H9 (cell line): ENCODE measurements around the gene SHMT2. TPM values are rescaled to one million over a fixed set of nuclear protein-coding genes. Genes with fewer than 3 reads are reported as not detected.

Experiments used
- DNase-seq: peaks from one replicate; pipeline ENCODE4 v3.0.0-alpha.2; 2017
- H2AFZ ChIP-seq: one replicate; pipeline ENCODE4 v1.6.1; 2013; ENCODE audit warnings: mild to moderate bottlenecking, low read length, control low read depth, moderate library complexity
- H2AK5ac ChIP-seq: 2 replicates; pipeline ENCODE4 v1.6.1; 2013; ENCODE audit warnings: low read length, control low read depth, mixed read lengths; ENCODE audit not compliant: insufficient read length
- H2BK120ac ChIP-seq: one replicate; pipeline ENCODE4 v1.6.1; 2013; ENCODE audit warnings: low read depth, mild to moderate bottlenecking, low read length, control low read depth, inconsistent platforms; ENCODE audit not compliant: poor library complexity, severe bottlenecking
- H2BK12ac ChIP-seq: 2 replicates; pipeline ENCODE4 v1.6.1; 2013; ENCODE audit warnings: low read length, control low read depth, mixed read lengths, low read depth; ENCODE audit not compliant: insufficient read length
- H2BK15ac ChIP-seq: 2 replicates; pipeline ENCODE4 v1.6.1; 2013; ENCODE audit warnings: low read depth, low read length, control low read depth
- H2BK20ac ChIP-seq: one replicate; pipeline ENCODE4 v1.6.1; 2013; ENCODE audit warnings: low read depth, mild to moderate bottlenecking, low read length, control low read depth, inconsistent platforms; ENCODE audit not compliant: poor library complexity, severe bottlenecking
- H2BK5ac ChIP-seq: 2 replicates; pipeline ENCODE4 v1.6.1; 2013; ENCODE audit warnings: low read length, control low read depth, mixed read lengths; ENCODE audit not compliant: insufficient read length
- H3K14ac ChIP-seq: 2 replicates; pipeline ENCODE4 v1.6.1; 2013; ENCODE audit warnings: low read length, control low read depth; ENCODE audit not compliant: insufficient read depth
- H3K18ac ChIP-seq: 2 replicates; pipeline ENCODE4 v1.6.1; 2013; ENCODE audit warnings: low read depth, mild to moderate bottlenecking, mixed read lengths, low read length, control low read depth; ENCODE audit not compliant: insufficient read length
- H3K23ac ChIP-seq: 2 replicates; pipeline ENCODE4 v1.6.1; 2013; ENCODE audit warnings: low read length, control low read depth, mixed read lengths, low read depth; ENCODE audit not compliant: insufficient read length
- H3K23me2 ChIP-seq: 2 replicates; pipeline ENCODE4 v1.6.1; 2013; ENCODE audit warnings: low read depth, mild to moderate bottlenecking, mixed read lengths, low read length, control low read depth; ENCODE audit not compliant: insufficient read length, poor library complexity, severe bottlenecking
- H3K27ac ChIP-seq: 2 replicates; pipeline ENCODE4 v1.5.1; 2013; ENCODE audit warnings: low read length, control low read depth, mixed read lengths, low read depth; ENCODE audit not compliant: insufficient read length
- H3K27me3 ChIP-seq: 2 replicates; pipeline ENCODE4 v1.6.1; 2013; ENCODE audit warnings: low read length, control low read depth, inconsistent platforms; ENCODE audit not compliant: insufficient read depth
- H3K4ac ChIP-seq: 2 replicates; pipeline ENCODE4 v1.6.1; 2013; ENCODE audit warnings: low read depth, mild to moderate bottlenecking, control low read depth, inconsistent platforms, low read length, moderate library complexity
- H3K4me1 ChIP-seq: 2 replicates; pipeline ENCODE4 v1.6.1; 2013; ENCODE audit warnings: low read length, control low read depth, inconsistent platforms; ENCODE audit not compliant: insufficient read depth
- H3K4me2 ChIP-seq: 2 replicates; pipeline ENCODE4 v1.6.1; 2013; ENCODE audit warnings: low read length, control low read depth, mixed read lengths; ENCODE audit not compliant: insufficient read length, insufficient read depth
- H3K56ac ChIP-seq: 2 replicates; pipeline ENCODE4 v1.6.1; 2013; ENCODE audit warnings: low read depth, mild to moderate bottlenecking, mixed read lengths, low read length, control low read depth; ENCODE audit not compliant: insufficient read length
- H3K79me1 ChIP-seq: 2 replicates; pipeline ENCODE4 v1.6.1; 2013; ENCODE audit warnings: low read depth, mild to moderate bottlenecking, moderate library complexity, low read length, control low read depth, inconsistent platforms; ENCODE audit not compliant: insufficient read depth, poor library complexity, severe bottlenecking
- H3K79me2 ChIP-seq: 2 replicates; pipeline ENCODE4 v1.6.1; 2013; ENCODE audit warnings: low read length, control low read depth, inconsistent platforms; ENCODE audit not compliant: insufficient read depth
- H3K9ac ChIP-seq: 2 replicates; pipeline ENCODE4 v1.6.1; 2013; ENCODE audit warnings: low read length, control low read depth, mixed read lengths; ENCODE audit not compliant: insufficient read length; ENCODE audit errors: extremely low read depth
- H3K9me3 ChIP-seq: one replicate; pipeline ENCODE4 v1.6.1; 2013; ENCODE audit warnings: low read depth, low read length, inconsistent platforms; ENCODE audit not compliant: control insufficient read depth
- H3T11ph ChIP-seq: one replicate; pipeline ENCODE4 v1.6.1; 2013; ENCODE audit warnings: mild to moderate bottlenecking, low read length, control low read depth, inconsistent platforms
- H4K20me1 ChIP-seq: one replicate; pipeline ENCODE4 v1.6.1; 2013; ENCODE audit not compliant: control insufficient read depth, insufficient read length, insufficient read depth
- H4K5ac ChIP-seq: 2 replicates; pipeline ENCODE4 v1.6.1; 2013; ENCODE audit warnings: low read depth, mild to moderate bottlenecking, mixed read lengths, low read length, control low read depth; ENCODE audit not compliant: insufficient read length
- H4K8ac ChIP-seq: replicated peaks from 2 replicates; pipeline ENCODE4 v1.6.1; 2013; ENCODE audit warnings: low read length, control low read depth, mixed read lengths, low read depth; ENCODE audit not compliant: insufficient read length
- H4K91ac ChIP-seq: 2 replicates; pipeline ENCODE4 v1.6.1; 2013; ENCODE audit warnings: low read depth, mild to moderate bottlenecking, moderate library complexity, mixed read lengths, low read length, control low read depth; ENCODE audit not compliant: insufficient read length
- H3K27ac Mint-ChIP-seq, 3 experiments: 2 replicates in 2 of 3; 3 replicates in 1 of 3; pipeline ENCODE4 v1.8.0; 2020 to 2021; ENCODE audit warnings: mixed read lengths in 3 of 3, mild to moderate bottlenecking in 1 of 3, moderate library complexity in 1 of 3
- H3K27me3 Mint-ChIP-seq: 2 replicates; pipeline ENCODE4 v1.8.0; 2021; ENCODE audit warnings: low read depth, mild to moderate bottlenecking, moderate library complexity, mixed read lengths
- H3K36me3 Mint-ChIP-seq, 3 experiments: 2 replicates in 2 of 3; 3 replicates in 1 of 3; pipeline ENCODE4 v1.8.0; 2020 to 2021; ENCODE audit warnings: low read depth in 3 of 3, mixed read lengths in 3 of 3; ENCODE audit not compliant: insufficient read depth in 1 of 3
- H3K4me1 Mint-ChIP-seq, 2 experiments: 2 replicates each; pipeline ENCODE4 v1.8.0; 2020; ENCODE audit warnings: mixed read lengths in 2 of 2
- H3K4me3 Mint-ChIP-seq, 2 experiments: 2 replicates in 1 of 2; 3 replicates in 1 of 2; pipeline ENCODE4 v1.8.0; 2020 to 2021; ENCODE audit warnings: mild to moderate bottlenecking in 2 of 2, mixed read lengths in 2 of 2, moderate library complexity in 1 of 2
- H3K9me3 Mint-ChIP-seq, 2 experiments: 2 replicates in 1 of 2; 3 replicates in 1 of 2; pipeline ENCODE4 v1.8.0; 2020; ENCODE audit warnings: mild to moderate bottlenecking in 2 of 2, mixed read lengths in 2 of 2, moderate library complexity in 1 of 2
- CTCF ChIP-seq: fragments of 200-600 bp; sonication (generic); conservative IDR thresholded peaks from 3 replicates; pipeline ENCODE4 v1.8.0; 2021; ENCODE audit warnings: antibody characterized with exemption, mild to moderate bottlenecking
- WGBS: extraction: QIAGEN DNeasy Blood & Tissue Kit; methylation state at CpG from one replicate; pipeline ENCODE4 v1.1.7; 2013; ENCODE audit warnings: missing lambda C conversion rate, low lambda C conversion rate, mixed read lengths; ENCODE audit not compliant: insufficient read length; ENCODE audit errors: extremely low coverage; 5-methylcytosine and 5-hydroxymethylcytosine counted together
- total RNA-seq: library from RNA; stranded (reverse); gene quantifications from 2 replicates; pipeline ENCODE4 v1.2.1, GENCODE V29; 2021

SHMT2 gene
- total RNA-seq, 1 experiment from 2014 or later = 260 TPM

- Histone ChIP-seq H4K8ac (no peak overlapping the region), H2BK15ac (no peak overlapping the region), H3K79me2 (no peaks in the 10 kb centered on the region), H3K4me2 (no peak overlapping the region), H3T11ph (no peak overlapping the region), H3K18ac (no peak overlapping the region), H4K5ac (no peak overlapping the region), H3K14ac (no peak overlapping the region), H2BK20ac (no peak overlapping the region), H2BK5ac (no peak overlapping the region), H3K4ac (no peak overlapping the region), H3K27ac (no peak overlapping the region), H3K9ac (no peak overlapping the region), H3K79me1 (no peaks in the 10 kb centered on the region), H3K9me3 (no peaks in the 10 kb centered on the region), H2BK12ac (no peak overlapping the region), H4K91ac (no peak overlapping the region), H2BK120ac (no peak overlapping the region), H3K23ac (no peak overlapping the region), H2AFZ (no peak overlapping the region), H3K4me1 (no peaks in the 10 kb centered on the region), H3K27me3 (no peaks in the 10 kb centered on the region), H4K20me1 (no peaks in the 10 kb centered on the region), H3K56ac (no peak overlapping the region), H3K23me2 (no peaks in the 10 kb centered on the region), H2AK5ac (no peak overlapping the region)
- Mint-ChIP-seq H3K9me3 (no peaks in the 10 kb centered on the region), H3K4me1 (no peaks in the 10 kb centered on the region), H3K27me3 (no peaks in the 10 kb centered on the region), H3K27ac (no peak overlapping the region), H3K36me3 (peaks cover 50 to 95% (median 89%) of the 10 kb centered on the region in 3 experiments), H3K4me3 (no peak overlapping the region)
- no peak for DNase-seq
- TF ChIP-seq CTCF = no peak
- no CpG with 5 or more reads among the region's 19 CpGs for WGBS
These were observed 27.2 kb upstream of the SHMT2 start for GRCh38 chr12:57202321-57202720.
